ENCODE results near the gene WDR33.

DNA sequence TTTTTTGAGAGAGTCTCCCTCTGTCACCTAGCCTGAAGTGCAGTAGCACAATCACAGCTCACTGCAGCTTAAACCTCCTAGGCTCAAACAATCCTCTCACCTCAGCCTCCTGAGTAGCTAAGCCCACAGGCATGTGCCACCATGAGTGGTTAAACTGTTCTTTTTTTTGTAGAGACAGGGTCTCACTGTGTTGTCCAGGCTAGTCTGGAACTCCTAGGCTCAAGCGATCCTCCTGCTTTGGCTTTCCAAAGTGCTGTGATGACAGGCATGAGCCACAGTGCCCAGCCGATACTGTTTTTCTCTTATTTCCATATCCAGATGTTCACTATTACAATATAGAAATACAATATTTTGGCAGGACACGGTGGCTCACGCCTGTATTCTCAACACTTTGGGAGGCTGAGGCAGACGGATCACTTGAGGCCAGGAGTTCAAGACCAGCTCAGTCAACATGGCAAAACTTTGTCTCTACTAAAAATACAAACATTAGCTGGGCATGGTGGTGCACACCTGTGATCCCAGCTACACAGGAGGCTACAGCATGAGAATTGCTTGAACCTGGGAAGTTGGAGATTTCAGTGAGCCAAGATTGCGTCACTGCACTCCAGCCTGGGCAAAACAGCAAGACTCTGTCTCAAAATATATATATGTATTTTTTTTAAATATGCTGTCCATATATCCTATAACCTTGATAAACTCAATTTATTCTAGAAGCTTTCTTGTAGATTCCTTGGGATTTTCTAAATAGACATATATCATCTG is 24.7 kb downstream of the WDR33 start:
- TF ChIP-seq, protein P1, sequence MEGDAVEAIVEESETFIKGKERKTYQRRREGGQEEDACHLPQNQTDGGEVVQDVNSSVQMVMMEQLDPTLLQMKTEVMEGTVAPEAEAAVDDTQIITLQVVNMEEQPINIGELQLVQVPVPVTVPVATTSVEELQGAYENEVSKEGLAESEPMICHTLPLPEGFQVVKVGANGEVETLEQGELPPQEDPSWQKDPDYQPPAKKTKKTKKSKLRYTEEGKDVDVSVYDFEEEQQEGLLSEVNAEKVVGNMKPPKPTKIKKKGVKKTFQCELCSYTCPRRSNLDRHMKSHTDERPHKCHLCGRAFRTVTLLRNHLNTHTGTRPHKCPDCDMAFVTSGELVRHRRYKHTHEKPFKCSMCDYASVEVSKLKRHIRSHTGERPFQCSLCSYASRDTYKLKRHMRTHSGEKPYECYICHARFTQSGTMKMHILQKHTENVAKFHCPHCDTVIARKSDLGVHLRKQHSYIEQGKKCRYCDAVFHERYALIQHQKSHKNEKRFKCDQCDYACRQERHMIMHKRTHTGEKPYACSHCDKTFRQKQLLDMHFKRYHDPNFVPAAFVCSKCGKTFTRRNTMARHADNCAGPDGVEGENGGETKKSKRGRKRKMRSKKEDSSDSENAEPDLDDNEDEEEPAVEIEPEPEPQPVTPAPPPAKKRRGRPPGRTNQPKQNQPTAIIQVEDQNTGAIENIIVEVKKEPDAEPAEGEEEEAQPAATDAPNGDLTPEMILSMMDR (IDR thresholded peaks at IDR 0.05; ENCODE audit: low read length): no peak
- TF ChIP-seq EZH2 (optimal IDR thresholded peaks at IDR 0.05; ENCODE audit: low read depth, low read length): no peak
- no peak for TF ChIP-seq EZH2phosphoT487 (IDR thresholded peaks at IDR 0.05; ENCODE audit: low read length)
